GM19372 (cell line): ENCODE measurements around the gene HOXB5.

ENCODE experiments used
- ATAC-seq: cut with Tn5 transposase; IDR thresholded peaks from one replicate; pipeline ENCODE4 v1.9.1; 2021; ENCODE audit warnings: mild to moderate bottlenecking, low read depth, moderate library complexity; ENCODE audit not compliant: unreplicated experiment

Gene HOXB5

GRCh38 chr17:48564188-48565021 is 29.2 kb downstream of the HOXB5 start:
- no peak for ATAC-seq

DNA sequence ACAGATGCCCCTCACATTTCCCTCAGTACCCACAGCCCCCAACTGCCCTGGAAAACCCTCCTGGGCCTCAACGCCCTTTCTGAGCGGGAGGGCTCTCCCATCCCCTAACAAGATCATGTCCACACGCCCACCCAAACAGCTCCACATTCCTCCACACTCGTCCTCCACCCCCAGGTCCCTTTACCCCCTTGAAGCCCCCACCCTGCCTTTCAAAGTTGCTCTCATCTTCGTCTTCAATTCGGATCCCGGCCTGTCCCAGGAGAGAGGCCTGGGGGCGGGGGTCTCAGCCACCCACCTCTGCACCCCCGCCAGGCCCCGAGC is 29.8 kb downstream of the HOXB5 start:
- ATAC-seq, result no peak

DNA sequence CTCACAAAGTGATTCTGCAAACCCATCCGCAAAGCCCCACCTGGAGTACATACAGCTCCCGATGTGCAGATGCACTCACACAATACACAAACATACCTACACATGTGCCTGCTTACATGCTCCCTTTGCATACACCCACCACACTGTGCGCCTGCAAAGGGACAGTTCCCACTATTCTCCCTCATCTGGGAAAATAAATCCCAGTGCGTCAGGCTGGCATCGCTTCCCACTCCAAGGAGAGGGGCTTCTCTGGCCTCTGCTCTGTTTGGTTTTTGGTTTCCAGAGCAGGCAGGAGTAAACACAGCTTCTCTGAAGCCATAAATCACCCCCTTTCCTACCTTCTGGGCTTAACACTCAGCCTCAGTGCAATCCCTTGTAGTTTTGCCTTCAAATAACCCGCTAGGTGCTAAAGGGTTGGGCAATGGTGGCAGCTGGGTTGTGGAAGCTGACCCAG is 30.2 kb downstream of the HOXB5 start:
- no peak for ATAC-seq

DNA sequence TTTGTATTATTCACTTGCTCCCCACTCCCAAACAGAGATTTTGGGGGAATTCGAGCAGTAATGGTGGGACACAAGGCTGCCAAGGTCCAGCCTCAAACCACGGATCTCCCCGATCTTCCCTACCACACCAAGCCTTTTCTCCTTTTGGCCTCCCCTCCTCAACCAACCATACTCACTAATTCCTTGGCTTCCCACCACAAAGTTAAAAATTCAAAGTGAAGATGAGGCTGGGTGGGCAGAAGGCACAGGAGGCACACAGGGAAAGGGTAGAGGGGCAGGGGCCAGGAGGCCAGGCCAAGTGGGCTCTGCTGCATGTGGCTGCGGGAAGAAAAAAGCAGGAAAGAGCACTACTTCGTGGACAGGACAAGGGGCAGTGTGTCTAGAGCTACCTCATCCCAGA is 30.6 kb downstream of the HOXB5 start:
- no peak for ATAC-seq

DNA sequence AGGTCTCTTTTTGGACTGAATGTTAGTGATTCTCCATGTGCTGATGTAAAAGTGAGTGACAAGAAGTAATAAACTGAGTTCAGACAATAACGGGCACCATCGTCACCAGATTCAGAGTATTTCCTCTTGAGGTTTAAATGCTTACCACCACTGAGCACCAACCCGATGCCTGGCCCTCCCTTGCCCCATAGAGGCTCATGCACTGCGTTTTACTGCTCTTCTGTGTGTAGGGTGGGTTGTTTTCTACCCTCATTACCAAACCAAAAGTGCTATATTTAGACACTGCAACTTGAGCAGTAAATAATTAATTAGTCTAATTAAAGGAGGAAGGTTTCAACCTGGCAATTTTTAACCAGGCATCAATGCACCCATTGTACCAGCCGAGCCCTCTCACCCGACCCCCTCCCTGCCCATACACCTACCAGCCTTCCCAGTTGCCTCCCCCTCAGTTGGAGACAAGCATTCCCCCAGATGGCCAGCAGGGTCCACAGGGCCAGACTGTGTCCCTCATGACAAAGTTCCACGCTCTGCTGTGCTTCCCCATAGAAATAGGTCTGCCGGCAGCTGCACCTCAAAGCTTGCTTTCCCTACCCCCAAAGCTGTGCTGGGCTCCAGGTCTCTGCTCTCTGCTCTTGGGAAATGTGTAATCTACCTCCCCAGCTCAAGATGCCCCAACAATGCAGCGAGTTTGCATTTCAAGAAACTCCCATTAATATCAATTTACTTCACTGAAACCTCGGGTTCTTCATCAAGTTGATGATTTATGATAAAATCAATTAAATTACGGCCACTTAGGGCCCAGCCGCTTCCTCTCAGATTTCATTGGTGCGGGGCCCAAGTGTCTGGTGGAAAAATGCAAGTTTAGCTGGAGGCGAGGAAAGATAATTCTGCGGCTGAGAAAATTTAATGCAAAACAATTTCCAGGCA is 31.4 kb downstream of the HOXB5 start:
- no peak for ATAC-seq

DNA sequence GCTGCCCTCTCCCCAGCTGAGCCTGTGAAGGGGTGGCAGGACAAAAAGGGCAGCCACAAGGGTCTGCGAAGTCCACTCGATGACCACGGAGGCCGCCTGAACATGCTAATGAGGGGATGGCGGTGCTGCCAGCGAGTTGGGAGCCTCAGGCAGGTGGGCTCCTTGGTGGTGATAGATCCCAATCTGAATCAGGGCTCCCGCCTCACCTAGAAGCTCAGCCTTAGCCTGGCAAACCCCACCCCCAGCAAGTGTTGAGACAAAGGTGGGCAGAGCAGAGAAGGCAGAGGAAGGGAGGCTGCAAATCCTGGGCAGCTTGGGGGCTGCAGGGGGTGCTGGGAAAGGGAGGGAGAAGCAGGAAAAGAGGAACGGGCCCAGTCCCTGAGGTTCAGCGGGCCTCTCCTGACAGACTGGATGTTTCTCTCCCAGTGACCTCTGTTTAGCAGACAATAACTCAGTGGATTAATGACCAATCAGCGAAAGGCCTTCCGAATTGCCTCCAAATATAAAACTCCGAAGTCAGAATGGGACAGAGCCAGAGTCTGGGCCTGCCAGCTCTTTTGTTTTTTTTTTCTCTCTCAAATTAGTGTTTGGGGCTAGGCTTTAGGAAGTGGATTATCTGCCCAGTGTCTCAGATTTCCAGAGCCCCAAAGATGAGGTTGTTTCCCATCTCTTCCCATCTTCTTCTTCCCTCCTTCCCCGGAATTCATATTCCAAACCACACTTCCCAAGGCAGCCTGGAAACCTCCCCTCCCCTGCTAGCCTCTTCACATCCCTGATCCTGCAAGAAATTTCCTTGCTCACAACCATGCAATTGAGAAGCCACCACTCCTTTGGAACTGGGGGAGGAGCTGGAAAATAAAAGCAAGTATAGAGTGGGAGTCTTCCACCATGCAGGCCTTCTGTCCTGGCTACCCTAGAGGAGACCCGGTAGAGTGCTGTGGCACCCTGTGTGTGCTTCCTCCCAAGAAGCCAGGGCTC is 33.5 kb downstream of the HOXB5 start:
- ATAC-seq, result no peak

DNA sequence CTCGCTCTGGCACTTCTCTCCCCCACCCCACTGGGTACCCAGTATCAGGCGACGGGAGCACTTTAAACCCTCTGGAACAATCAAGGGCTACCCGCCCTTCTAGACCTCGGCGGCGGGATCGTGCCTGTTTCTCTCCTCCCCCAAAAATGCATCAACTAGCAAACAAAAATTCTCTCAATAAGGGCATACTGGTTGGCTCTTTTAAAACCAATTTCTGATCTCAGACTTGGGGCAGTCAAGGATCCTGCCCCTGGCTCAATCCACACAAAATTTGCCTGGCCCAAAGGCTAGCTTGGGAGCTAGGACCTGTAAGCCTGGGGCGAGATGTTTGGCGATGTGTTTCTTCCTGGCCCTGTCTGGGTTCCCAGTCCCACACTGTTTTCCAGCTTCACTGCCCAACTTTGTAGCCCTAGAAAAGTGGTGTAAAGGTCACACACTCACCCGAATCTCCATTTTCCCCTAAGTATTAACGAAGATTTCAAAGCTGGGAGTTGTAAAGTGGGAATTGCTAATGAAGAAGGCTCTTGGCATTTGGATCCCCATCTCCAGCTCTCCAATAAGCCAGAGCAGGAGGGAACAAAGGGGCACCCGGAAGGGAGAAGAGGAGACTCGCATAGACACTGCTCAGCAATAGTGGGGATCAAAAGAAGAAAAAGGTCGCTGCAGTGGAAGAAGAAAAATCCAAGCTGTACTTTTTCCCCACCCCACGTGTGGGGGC is 34.3 kb downstream of the HOXB5 start:
- ATAC-seq, result no peak

DNA sequence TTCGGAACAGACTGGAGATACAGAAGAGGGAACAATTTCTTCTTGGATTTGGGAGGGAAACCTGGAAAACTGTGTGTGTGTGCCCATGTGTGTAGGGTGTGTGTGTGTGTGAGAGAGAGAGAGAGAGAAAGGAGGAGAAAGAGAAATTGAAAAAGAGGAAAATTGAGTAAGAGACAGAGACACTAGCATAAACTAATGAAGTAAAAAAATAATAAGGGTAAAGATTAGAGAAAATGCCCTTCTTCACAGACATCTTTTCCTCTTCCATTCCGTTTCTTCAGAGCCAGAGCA is 34.8 kb downstream of the HOXB5 start:
- ATAC-seq, result no peak

DNA sequence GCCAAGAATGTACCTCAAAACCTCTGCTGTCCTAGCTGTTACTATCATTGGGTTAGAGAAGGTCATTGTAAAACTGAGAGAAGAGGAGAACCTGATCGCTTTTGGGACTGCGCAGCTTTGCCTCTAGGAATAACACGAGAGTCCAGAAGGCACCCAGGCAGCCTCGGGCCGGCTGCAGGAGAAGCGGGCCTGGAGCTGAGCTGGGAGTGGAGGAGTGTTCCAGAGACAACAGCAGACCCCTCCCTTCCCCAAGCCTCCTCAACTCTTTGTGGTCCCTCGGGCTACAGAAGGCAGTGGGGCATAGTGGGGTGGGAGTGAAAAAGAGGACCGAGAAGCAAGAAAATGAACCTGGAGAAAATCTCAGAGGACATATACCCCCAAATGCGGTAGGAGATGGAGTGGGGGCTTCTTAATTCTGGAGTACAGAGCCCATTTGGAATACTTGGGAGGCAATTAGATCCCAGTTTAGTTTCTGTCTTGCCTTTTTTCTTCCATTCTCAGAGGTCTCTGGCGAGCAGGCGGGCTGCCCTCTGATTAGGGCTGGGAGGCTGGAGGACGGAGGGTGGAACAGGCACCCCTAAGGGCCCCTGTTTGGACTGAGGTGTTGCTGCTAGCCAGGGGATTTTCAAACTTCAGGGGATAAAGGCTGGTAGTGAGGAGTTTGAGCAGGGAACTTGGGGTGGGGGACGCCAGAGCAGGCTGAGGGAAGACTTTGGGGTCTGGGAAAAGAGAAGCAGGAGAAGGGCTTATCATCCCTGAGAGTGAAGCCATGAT is 35.3 kb downstream of the HOXB5 start:
- ATAC-seq, result no peak

DNA sequence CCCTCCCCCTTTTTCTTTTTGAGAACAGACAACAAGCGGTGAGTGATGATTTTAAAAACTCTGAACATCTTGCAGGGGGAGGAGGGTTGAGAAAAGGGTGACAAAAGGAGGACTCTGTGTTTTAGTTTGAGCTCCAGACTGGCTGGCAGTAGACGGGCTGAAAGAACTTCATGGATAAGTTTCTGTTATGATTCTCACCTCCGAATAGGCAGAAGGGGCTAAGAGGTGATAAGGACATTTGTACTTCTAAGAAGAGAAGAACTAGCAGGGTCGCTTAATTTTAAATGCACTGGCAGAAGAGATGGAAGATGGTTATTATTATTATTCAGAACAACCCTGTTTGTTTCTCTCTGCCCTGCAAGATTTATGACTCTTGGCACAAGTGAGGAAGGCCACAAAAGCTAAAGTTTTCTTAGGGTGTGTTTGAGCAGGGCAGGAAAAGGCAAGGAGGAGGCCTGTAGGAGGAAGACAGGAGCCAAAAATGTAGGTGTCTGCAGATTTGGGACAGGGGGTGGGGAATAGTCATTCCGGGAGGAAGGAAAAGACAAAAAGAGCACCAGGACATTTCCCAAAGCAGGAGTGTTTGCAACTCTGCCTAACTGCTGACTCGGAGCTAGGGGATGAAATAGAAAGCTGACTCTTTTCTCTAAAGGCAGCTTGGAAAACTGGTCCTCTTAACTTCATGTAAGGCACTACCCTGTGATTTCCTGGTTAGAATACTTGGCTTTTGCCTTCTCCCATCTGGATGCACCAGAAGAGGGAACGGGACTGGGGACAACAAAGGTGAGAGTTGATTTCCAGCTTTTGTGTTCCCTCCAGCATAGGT is 36.8 kb downstream of the HOXB5 start:
- no peak for ATAC-seq

GRCh38 chr17:48556229-48556575 is 37.4 kb downstream of the HOXB5 start:
- no peak for ATAC-seq

- no peak for ATAC-seq
Observed at GRCh38 chr17:48555258-48556228, 38.0 kb downstream of the HOXB5 start.

DNA sequence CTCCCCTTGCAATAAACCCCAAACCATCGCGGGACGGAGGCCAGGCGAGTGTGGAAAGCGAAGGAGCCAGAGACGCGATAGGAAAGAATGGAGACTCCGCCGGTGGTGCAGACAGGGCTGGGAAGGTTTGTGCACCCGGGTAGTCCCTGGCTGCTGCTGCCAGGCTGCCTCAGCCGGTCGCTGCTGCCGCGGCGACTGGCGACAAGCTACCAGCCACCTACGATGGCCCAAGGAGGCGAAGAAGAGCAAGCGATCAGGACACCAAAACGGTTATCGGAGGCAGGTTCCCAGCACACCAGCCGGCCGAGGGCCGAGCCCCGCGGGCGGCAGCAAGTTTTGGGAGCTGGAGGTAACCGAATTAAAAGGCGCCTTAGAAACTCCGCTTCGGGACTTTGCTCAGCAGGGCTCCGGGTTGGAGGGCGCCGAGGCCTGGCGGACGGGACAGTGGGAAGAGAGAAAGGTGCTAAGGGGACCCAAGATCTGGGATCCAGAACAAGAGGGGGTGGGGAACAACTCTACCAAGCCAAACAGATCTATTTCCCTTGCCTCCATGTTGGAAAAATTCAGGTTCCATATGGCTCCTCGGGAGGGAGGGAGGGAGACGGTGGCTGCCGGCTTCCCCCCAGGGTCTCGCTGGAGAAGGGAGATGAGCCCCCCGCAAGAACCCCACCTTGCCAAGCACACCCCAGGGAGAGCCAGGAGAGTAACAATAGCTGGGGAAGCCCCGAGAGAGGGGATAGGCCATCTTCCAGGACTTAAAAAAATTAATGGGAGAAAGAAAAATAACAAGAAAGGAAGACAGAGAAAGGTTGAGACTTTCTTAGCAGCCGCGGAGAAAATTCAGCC is 38.9 kb downstream of the HOXB5 start:
- ATAC-seq, result no peak

DNA sequence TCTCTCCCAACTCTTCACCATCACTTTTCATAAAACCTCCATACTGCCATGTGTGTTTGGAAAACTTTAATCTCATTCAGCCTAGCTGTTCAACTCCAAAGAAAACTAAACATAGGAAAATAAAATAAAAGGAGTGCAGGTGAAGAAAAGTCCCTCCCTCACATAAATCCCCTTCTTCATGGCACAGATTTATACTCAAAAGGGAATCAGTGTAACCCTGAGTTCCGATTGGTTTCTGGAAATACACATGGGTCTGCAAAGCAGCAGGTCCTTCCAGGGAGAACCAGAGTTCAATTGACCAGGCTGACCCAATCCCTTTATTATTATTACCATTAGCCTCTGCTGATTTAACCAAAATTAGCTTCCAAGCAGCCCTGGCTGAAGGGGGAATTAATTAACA is 39.8 kb downstream of the HOXB5 start:
- ATAC-seq, result no peak

GRCh38 chr17:48553190-48553547 is 40.4 kb downstream of the HOXB5 start:
- ATAC-seq, result no peak

- no peak for ATAC-seq
Observed at GRCh38 chr17:48552466-48553189, 41.0 kb downstream of the HOXB5 start.
